DOHH2 (cell line): ENCODE measurements around the gene RAB17.

ENCODE experiments used
- H3F3A ChIP-seq: fragments of 200-600 bp; sonication (generic), shearing (Covaris generic); 2 replicates; pipeline ENCODE4 v1.6.0; 2016; ENCODE audit warnings: antibody characterized with exemption, mild to moderate bottlenecking; ENCODE audit not compliant: control insufficient read depth, insufficient read depth
- H3K27ac ChIP-seq: fragments of 200-600 bp; sonication (generic); 2 replicates; pipeline ENCODE4 v1.5.1; 2014; ENCODE audit warnings: low read depth, mild to moderate bottlenecking, low read length, moderate library complexity
- H3K27me3 ChIP-seq: fragments of 200-600 bp; sonication (generic); 2 replicates; pipeline ENCODE4 v1.6.1; 2014; ENCODE audit warnings: mild to moderate bottlenecking, low read length, mixed read lengths; ENCODE audit not compliant: control insufficient read depth
- H3K36me3 ChIP-seq: fragments of 200-600 bp; sonication (generic); 2 replicates; pipeline ENCODE4 v1.6.1; 2014; ENCODE audit warnings: mild to moderate bottlenecking, low read length, moderate library complexity, mixed read lengths; ENCODE audit not compliant: control insufficient read depth
- H3K4me1 ChIP-seq: fragments of 200-600 bp; sonication (generic); 2 replicates; pipeline ENCODE4 v1.6.1; 2014; ENCODE audit warnings: mild to moderate bottlenecking, low read length, mixed read lengths; ENCODE audit not compliant: control insufficient read depth
- H3K4me2 ChIP-seq: fragments of 200-600 bp; sonication (generic); 2 replicates; pipeline ENCODE4 v1.6.0; 2014; ENCODE audit warnings: mild to moderate bottlenecking, low read length, moderate library complexity
- H3K4me3 ChIP-seq: fragments of 200-600 bp; sonication (generic); 2 replicates; pipeline ENCODE4 v1.5.1; 2014; ENCODE audit warnings: mild to moderate bottlenecking, low read length, mixed read lengths
- H3K79me2 ChIP-seq: fragments of 200-600 bp; sonication (generic); 2 replicates; pipeline ENCODE4 v1.6.1; 2014; ENCODE audit warnings: mild to moderate bottlenecking, low read length, mixed read lengths; ENCODE audit not compliant: control insufficient read depth
- H3K9me2 ChIP-seq: fragments of 200-600 bp; sonication (generic); replicated peaks from 2 replicates; pipeline ENCODE4 v1.6.1; 2014; ENCODE audit warnings: mild to moderate bottlenecking, low read length, mixed read lengths; ENCODE audit not compliant: control insufficient read depth
- H3K9me3 ChIP-seq: fragments of 200-600 bp; sonication (generic); 2 replicates; pipeline ENCODE4 v1.6.1; 2014; ENCODE audit warnings: antibody characterized with exemption, low read length, mixed read lengths; ENCODE audit not compliant: control insufficient read depth, insufficient read depth
- H4K20me1 ChIP-seq: fragments of 200-600 bp; sonication (generic); 2 replicates; pipeline ENCODE4 v1.6.0; 2014; ENCODE audit warnings: low read depth, mild to moderate bottlenecking, antibody characterized with exemption, low read length, moderate library complexity; ENCODE audit not compliant: control insufficient read depth, insufficient read depth
- CTCF ChIP-seq: fragments of 200-600 bp; sonication (generic); IDR thresholded peaks from one replicate; pipeline ENCODE4 v1.5.1; 2014; ENCODE audit warnings: antibody characterized with exemption, mild to moderate bottlenecking, low read depth, low read length; ENCODE audit not compliant: poor library complexity, severe bottlenecking
- EZH2phosphoT487 ChIP-seq: fragments of 200-600 bp; sonication (generic); IDR thresholded peaks from 2 replicates; pipeline ENCODE4 v1.6.1; 2017; ENCODE audit warnings: borderline replicate concordance, mild to moderate bottlenecking, antibody characterized with exemption, low read length, moderate library complexity, mixed read lengths

The RAB17 gene

GRCh38 chr2:237630216-237631000, 39.9 kb upstream of the RAB17 start:
- Histone ChIP-seq H3F3A (no peaks in the 10 kb centered on the region), H3K27ac (no peak overlapping the region), H3K27me3 (peaks cover 34% of the 10 kb centered on the region), H4K20me1 (no peaks in the 10 kb centered on the region), H3K4me1 (peaks cover 9% of the 10 kb centered on the region), H3K9me2 (no peaks in the 10 kb centered on the region), H3K4me2 (no peak overlapping the region), H3K79me2 (no peaks in the 10 kb centered on the region), H3K4me3 (no peak overlapping the region), H3K9me3 (peaks cover 3% of the 10 kb centered on the region; the same call in 1 of the 2 replicates), H3K36me3 (no peaks in the 10 kb centered on the region)
- TF ChIP-seq EZH2phosphoT487 (no peak), CTCF (no peak)

GRCh38 chr2:237629739-237630138, 39.2 kb upstream of the RAB17 start:
- no peak overlapping the region for H3K4me2 ChIP-seq
- no peak overlapping the region for H3K4me3 ChIP-seq
- H3K27ac ChIP-seq, result no peak overlapping the region
- H3F3A ChIP-seq, result no peaks in the 10 kb centered on the region
- no peaks in the 10 kb centered on the region for H4K20me1 ChIP-seq
- H3K36me3 ChIP-seq, result no peaks in the 10 kb centered on the region
- H3K27me3 ChIP-seq, result peaks cover 30% of the 10 kb centered on the region
- TF ChIP-seq EZH2phosphoT487 (no peak), CTCF (no peak)
- H3K79me2 ChIP-seq, result no peaks in the 10 kb centered on the region
- peaks cover 3% of the 10 kb centered on the region; the same call in 1 of the 2 replicates for H3K9me3 ChIP-seq
- peaks cover 9% of the 10 kb centered on the region for H3K4me1 ChIP-seq
- H3K9me2 ChIP-seq, result no peaks in the 10 kb centered on the region

- H3K79me2 ChIP-seq, result no peaks in the 10 kb centered on the region
- peaks cover 9% of the 10 kb centered on the region for H3K4me1 ChIP-seq
Observed at GRCh38 chr2:237629188-237629534, 38.6 kb upstream of the RAB17 start.

More at GRCh38 chr2:237629188-237629534, 38.6 kb upstream of the RAB17 start:
- H4K20me1 ChIP-seq, result no peaks in the 10 kb centered on the region
- H3K36me3 ChIP-seq, result no peaks in the 10 kb centered on the region
- no peak overlapping the region for H3K4me2 ChIP-seq
- peaks cover 27% of the 10 kb centered on the region for H3K27me3 ChIP-seq
- TF ChIP-seq EZH2phosphoT487 (no peak), CTCF (no peak)
- no peaks in the 10 kb centered on the region for H3F3A ChIP-seq
- no peak overlapping the region for H3K4me3 ChIP-seq
- no peak overlapping the region for H3K27ac ChIP-seq
- peaks cover under 1% of the 10 kb centered on the region; the same call in 1 of the 2 replicates for H3K9me3 ChIP-seq
- H3K9me2 ChIP-seq, result no peaks in the 10 kb centered on the region
